Cardiac fibroblast (primary cell): ENCODE results near the gene EDIL3.
A peak's percentile ranks its signal among the peaks of the same experiment; 100 is the strongest.

ENCODE experiments used
- DNase-seq, 2 donors: peaks; one replicate each; pipeline versions ENCODE4 v3.0.0 to v3.0.0-alpha.2; 2010; ENCODE audit warnings: low read depth in 2 of 2
- H3K4me3 ChIP-seq, 2 donors: replicated peaks in 1 of 2; 1 replicate in 1 of 2; 2 replicates in 1 of 2; pipeline ENCODE4 v1.5.1; 2011; ENCODE audit warnings: low read depth in 2 of 2, low read length in 2 of 2, mild to moderate bottlenecking in 2 of 2, moderate library complexity in 1 of 2
- CTCF ChIP-seq: IDR thresholded peaks from one replicate; pipeline ENCODE4 v1.5.1; 2011; ENCODE audit warnings: low read depth, mild to moderate bottlenecking, low read length, inconsistent platforms

The EDIL3 gene

DNA sequence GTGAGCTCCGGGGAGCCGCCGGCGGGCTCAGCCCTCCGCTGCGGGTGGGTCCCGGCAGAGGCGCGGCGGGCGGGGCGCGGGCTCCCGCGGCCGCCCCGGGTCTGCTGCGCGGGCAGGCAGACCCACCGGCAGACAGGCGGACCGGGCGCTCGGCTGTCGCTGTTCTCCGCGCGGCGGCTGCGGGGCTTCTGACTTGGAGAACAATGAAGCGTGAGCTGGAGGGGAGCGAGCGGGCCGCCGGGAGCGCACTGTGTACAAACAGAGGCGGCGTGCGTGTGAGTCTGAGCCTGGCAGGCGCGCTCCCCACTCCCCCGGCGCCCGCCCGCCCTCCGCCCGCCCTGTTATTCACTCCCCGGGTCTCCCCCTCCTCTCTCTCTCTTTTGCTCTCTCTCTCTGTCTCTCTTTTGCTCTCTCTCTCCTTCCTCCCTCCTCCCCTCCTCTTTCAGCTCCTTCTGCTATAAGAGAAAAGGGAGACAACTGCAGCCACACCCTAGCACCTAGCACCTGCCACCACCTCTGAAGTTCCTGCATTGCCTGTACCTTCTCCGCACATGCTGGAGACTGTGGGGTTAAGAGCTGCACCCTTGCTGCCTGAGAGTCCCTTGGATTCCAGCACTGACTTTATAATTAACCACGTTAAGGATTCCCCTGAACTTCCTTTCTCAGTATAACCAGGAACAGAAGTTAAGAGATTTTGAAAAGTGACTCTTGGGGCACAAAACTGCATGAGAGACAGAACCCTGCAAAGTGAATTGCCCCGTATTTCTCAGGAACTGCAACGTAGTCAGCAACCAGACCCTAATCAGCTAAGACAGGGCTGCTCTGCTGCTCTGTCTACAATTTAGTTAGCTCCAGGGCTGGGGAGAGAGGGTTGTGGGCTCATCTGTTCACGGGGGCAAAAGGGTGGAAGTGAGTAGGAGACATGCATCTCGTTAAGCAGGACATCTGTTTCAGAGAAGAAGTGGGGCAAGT is at the start of gene EDIL3:
Gene EDIL3, minus strand, starts transcription at position 277 of the 972 bp plus-strand sequence. CDS start 506 bp downstream, outside the sequence.
- DNase-seq = peak; percentile 62 to 69
- peak within 1 kb of the TSS; percentile 74 to 89 for H3K4me3 ChIP-seq
- TF ChIP-seq CTCF = no peak

- peak; percentile 59 to 68 for DNase-seq
- no peak for TF ChIP-seq CTCF
- no peak overlapping the region for H3K4me3 ChIP-seq
Measured at GRCh38 chr5:84433461-84433860, 48.8 kb upstream of the EDIL3 start.

GRCh38 chr5:84430863-84431663 is 46.4 kb upstream of the EDIL3 start:
- no peak for TF ChIP-seq CTCF
- DNase-seq = peak; percentile 27 to 34
- no peak overlapping the region for H3K4me3 ChIP-seq

GRCh38 chr5:84430079-84430478 is 45.4 kb upstream of the EDIL3 start:
- DNase-seq = no peak
- no peak for TF ChIP-seq CTCF
- no peak overlapping the region for H3K4me3 ChIP-seq

- TF ChIP-seq CTCF = no peak
- no peak for DNase-seq
- no peak overlapping the region for H3K4me3 ChIP-seq
Measured at GRCh38 chr5:84425365-84425881, 40.7 kb upstream of the EDIL3 start.

DNA sequence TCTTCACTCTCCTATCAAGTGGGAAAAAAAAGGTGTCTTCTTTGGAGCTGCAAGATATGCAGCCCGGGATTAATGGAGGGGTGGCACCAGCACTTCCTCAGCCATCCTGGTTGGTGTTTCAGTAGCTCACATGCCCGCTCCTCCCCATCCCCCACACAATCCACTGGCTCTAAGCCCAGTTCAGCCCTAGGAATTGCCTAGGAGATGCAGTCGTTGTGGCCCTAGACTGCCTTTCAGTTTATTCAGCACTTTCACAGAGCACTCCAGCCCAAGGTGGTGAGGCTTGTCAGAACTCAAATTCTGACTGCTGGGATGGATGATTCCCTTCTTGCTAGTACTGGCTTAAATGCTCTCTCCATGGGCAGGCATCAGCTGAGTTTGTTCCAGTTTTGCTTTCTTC is 35.1 kb upstream of the EDIL3 start:
- no peak for TF ChIP-seq CTCF
- no peak overlapping the region for H3K4me3 ChIP-seq
- no peak for DNase-seq
